SKM-1 (cell line): ENCODE measurements around the gene DNAJC3.
"Not testable (repeated sequence)": the region's sequence is repeated elsewhere in the genome, so short reads cannot be mapped to it uniquely, and the experiment has no call there.

Experiments used
- DNase-seq: peaks from one replicate; lab custom pipeline; 2025; ENCODE audit not compliant: unreplicated experiment; lab: John Stamatoyannopoulos, UW

The DNAJC3 gene

DNA sequence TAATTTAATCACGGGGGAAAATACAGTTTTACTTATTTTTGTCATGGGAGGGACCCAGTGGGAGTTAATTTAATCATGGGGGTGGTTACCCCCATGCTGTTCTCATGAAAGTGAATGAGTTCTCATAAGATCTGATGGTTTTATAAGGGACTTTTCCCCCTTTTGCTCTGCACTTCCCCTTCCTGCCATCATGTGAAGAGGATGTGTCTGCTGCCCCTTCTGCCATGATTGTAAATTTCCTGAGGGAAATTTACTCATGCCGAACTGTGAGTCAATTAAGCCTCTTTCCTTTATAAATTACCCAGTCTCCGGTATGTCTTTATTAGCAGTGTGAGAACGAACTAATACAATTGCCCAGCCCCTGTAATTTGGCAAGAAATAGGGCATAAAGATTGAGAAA, 35.9 kb downstream of the DNAJC3 start:
- DNase-seq = not testable (repeated sequence)

DNA sequence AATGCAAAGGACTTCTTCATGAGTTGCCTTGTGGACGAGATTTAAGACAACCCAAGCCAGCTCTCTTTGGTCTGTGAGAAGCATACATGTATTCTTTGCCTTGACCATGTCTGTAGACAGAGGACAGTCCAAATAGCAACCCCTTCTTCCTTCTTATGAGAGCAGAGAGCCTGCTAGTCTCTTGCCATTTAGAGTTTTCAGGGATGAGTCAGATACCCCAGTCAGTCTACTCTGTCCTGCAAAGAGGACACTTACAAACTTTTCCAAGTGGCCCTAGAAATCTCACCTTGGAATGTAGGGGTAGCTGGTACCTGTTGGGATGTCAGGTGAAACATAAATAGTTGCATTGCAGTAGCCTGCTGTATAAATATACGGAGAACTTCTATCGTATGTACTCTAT, 36.7 kb downstream of the DNAJC3 start:
- no peak for DNase-seq

DNA sequence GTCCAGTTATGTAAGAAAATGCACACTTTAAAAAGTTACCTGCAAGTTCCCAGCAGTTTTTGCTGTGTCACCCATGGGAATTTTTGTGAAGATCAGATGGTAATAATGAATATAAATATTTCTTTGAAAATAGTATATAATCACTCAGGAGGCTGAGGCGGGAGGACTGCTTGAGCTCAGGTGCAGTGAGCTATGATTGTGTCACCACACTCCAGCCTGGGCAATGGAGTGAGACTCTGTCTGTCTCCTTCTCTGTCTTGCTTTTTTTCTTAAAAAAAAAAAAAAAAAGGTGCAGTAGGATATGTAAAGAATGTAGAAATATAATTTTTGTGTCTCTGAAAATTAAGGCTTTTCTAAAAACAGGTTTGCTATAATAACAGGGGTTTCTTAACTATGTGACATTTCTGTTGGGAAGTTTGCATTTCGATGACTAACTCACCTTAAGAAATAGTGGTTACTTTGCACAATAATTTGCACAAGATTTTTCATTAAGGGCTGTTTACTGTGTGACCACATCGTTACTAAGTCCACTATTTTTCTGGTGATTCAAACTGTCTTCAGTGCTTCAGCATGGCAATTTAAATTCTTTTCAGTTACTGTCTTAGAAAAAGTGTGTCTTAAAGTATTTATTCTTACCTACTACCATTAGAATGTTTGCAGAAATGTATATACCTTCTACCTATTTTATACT, 37.3 kb downstream of the DNAJC3 start:
- DNase-seq = peak; percentile 32

DNA sequence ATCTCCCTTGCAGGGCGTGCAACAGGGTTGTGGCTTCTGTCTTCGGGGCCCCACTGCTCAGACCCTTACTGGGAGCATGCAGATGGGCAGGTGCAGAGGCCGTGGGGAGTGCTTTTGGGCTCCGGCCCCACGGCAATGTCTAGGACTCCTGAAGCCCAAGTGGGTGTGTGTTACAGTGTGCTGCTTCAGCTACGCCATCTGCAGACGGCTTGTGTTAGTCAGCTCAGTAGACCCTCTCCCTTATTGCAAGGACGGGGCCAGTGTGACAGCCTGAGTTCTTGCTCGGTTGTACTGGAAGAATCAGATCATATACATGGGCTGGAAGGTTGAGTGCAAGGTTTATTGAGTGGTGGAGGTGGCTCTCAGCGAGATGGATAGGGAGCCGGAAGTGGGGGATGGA, 39.3 kb downstream of the DNAJC3 start:
- DNase-seq = no peak

DNA sequence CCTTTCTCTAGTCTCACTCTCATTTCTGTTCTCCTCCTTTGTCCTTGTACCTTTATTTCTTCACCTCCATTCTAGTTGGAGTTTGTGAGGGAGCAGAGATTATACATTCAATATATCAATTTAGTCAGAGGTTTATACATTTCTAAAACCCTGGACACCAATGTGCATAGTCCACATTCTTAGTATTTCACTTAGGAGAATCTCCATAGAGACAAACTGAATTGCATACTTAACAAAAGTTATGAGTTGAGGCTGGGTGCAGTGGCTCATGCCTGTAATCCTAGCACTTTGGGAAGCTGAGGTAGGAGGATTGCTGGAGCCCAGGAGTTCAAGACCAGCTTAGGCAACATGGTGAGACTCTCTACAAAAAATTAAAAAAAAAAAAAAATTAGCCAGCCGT, 45.3 kb downstream of the DNAJC3 start:
- DNase-seq = no peak

DNA sequence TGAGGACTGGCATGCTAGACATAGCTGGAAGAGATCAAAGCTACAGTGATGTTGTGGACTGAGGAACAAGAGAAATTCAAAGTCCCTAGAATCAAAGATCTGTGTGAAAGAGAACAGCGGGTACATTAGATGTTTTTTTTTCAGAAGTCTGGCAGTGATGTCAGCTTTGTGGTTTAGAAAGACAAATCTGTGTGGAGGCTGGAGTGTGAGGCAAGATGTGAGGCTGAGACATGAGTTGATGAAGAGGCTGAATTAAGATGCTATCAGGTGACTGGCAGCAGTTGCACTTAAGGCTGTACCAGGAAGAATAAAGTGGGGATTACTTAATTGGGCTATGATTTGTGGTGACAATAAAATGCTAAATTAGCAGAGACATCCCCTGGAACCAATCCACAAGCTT, 46.5 kb downstream of the DNAJC3 start:
- DNase-seq = no peak

DNA sequence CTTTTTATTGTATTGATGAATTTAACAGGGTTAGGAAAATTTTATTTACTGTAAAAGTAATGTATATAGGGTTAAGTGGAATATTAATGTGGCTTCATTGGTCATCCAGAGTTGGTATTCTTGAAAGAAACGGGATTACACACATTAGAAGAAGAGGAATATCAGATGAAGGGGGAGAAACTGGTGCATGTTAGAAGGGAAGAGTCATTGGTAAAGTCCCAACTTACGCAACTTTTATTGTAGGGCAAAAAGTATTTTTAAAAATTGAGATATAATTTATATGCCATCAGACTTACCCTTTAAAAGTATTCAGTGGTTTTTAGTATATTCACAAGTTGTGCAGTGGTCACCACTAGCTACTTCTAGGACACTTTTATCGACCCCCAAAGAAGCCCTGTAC, 47.3 kb downstream of the DNAJC3 start:
- DNase-seq = no peak

DNA sequence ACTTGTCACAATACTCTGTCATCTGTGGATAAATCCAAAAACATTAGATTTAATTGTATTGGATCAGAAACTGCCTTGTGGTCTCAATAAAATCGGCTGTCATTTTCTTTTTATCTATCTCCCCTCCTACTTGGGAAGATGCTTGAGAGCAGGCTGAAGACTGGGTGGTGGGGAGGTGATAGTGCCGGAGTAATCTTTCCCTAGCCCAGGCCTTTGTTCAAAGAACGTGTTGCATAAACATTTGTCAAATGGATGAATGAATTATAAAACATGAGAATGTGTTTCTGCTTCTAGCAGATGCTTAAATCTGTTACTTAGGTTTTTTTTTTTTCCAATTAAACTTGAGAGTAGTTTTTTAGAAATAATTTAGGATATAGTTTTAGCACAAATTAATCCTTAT, 49.9 kb downstream of the DNAJC3 start:
- DNase-seq = no peak

DNA sequence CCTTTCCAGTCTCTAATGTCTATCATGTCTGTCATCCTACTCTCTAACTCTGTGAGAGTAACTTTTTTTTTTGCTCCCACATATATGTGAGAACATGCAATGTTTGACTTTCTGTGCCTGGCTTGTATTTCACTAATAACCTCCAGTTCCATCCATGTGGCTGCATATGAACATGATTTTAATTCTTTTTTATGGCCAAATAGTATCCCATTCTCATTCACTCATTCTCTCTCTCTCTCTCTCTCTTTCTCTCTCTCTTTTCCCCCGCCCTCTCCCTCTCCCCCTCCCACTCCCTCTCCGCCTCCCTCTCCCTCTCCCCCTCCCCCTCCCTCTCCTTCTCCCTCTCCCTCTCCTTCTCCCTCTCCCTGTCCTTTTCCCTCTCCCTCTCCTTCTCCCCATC, 52.0 kb downstream of the DNAJC3 start:
- DNase-seq = no peak

DNA sequence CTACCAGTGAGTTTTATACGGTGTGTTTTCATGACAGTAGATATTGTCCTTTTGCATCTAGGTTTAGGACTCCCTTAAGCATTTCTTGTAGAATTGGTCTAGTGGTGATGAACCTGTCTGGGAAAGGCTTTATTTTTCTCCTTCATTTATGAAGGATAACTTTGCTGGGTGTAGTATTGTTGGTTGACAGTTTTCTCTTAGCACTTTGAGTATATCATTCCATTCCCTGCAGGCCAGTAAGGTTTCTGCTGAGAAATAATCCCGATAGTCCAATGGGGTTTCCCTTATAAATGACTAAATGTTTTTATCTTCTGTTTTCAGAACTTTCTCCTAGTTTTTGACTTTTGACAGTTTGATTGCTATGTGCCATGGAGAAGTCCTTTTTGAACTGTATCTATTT, 57.2 kb downstream of the DNAJC3 start:
- no peak for DNase-seq

DNA sequence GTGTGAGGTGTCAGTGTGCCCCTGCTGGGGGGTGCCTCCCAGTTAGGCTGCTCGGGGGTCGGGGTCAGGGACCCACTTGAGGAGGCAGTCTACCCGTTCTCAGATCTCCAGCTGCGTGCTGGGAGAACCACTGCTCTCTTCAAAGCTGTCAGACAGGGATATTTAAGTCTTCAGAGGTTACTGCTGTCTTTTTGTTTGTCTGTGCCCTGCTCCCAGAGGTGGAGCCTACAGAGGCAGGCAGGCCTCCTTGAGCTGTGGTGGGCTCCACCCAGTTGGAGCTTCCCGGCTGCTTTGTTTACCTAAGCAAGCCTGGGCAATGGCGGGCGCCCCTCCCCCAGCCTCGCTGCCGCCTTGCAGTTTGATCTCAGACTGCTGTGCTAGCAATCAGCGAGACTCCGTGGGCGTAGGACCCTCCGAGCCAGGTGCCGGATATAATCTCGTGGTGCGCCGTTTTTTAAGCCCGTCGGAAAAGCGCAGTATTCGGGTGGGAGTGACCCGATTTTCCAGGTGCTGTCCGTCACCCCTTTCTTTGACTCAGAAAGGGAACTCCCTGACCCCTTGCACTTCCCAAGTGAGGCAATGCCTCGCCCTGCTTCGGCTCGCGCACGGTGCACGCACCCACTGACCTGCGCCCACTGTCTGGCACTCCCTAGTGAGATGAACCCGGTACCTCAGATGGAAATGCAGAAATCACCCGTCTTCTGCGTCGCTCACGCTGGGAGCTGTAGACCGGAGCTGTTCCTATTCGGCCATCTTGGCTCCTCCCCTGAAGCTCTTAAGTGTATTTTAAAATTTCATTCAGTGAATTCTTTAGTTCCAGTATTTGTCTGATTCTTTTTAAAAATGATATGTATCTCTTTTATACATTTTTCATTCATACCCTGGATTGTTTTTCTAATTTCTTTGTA, 63.4 kb downstream of the DNAJC3 start:
- not testable (repeated sequence) for DNase-seq

DNA sequence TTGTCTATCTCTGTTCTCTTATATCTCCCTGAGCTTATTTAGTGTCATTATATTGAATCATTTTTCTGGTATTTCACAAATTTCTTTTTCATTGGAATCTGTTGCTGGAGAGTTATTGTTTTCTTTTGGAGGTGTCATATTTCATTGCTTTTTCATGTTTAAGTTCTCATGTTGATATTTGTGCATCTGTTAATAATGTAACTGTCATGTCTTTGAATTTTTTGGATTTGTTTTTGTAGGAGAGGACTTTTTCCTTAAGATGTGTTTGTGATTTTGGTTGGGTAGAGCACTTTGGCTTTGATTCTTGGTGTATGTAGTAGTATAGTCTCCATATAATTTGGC, 64.0 kb downstream of the DNAJC3 start:
- DNase-seq = no peak

DNA sequence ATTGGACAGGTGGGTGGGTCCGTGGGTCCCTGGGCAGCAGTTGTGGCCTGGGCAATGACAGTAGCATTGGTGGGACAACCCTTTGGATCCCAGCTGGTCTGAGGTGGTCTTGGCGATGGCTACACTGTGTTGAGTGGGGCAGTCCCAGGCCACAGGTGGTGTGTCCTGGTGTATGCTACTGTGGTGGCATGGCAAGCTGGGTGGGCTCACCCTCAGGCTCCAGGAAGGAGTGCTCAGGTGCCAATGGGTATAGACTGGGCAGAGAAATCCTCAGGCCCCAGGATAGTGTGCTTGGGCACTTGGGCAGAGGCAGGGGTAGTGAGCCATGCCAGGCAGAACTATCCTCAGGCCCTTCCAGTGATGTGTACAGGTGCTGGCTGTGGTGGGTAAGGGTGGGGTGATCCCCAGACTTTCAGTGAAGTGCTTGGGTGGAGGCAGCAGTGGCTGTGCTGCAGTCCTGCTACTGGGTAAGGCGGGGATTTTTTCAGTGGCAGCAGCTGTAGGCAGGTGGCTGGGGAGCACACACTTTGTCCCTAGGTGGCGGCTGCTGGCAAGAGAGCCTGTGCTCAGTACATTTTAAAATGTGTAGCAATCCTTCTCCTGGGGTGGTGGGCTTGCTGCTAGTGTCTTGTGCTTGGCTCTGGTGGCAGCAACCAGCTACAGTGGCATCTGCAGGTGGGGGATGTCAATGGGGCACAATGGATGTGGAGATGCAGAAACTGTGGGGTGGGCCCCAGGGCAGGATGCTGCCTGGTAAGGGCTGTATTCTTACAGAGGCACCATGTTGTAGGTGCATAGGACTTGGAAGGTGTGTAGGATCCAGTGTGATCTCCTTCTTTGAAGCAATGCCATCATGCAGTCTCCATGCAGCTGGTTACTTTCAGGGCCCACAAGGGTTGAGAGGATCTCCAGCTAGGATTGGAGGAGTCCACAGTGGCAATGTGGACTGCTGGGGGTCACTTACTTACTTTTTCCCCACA, 64.9 kb downstream of the DNAJC3 start:
- no peak for DNase-seq

DNA sequence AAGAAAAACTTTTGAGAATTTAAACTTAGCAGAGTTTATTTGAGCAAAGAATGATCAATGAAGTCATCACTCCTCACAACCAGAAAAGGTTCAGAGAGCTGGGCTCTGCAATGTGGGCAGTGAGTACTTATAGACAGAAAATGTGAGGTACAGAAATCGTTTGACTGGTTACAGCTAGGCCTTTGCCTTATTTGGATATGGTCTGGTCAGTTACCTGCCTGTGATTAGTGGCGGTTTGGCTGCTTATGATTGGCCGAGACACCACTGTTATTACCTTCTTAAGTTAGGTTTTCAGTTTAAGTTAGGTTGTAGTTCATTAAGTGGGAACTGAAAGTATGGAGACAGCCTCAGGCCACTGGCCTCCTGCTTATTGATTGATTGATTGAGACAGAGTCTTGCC, 66.3 kb downstream of the DNAJC3 start:
- no peak for DNase-seq

DNA sequence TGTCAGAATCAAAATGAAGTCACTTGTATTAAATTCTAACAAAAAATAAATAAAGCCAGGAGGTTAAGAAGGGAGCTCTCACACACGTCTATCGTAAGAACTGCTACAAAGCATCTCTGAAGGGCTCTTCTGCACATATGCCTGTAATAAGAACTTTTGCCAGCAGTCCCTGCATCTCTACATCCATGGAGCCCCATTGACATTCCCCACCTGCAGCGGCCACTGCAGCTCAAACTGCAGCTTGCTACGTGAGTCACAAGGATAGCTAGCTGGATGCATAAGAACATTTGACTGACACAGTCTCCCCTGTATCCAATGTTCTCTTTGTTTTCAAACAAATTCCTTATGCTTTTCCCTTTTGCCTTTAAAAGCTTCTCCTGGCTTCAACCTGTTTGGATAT, 68.3 kb downstream of the DNAJC3 start:
- no peak for DNase-seq

DNA sequence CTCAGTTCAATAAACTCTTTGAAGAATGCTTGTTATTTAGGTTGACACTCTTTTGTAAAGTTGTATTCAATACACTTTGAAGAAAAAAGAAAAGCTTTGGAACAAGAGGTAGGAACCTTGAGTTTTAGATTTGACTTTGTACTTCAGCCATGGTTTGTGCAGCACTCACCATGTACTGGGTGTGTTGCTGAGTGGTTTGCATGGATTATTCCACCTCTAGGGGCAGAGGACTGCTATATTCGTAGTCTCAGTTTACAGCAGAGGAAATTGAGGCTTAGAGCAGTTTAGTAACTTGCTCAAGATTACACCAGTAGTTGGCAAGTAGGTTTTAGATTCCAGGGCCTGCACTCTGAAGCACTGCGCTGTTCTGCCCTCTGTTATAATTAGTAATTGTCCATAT, 68.8 kb downstream of the DNAJC3 start:
- DNase-seq = no peak

DNA sequence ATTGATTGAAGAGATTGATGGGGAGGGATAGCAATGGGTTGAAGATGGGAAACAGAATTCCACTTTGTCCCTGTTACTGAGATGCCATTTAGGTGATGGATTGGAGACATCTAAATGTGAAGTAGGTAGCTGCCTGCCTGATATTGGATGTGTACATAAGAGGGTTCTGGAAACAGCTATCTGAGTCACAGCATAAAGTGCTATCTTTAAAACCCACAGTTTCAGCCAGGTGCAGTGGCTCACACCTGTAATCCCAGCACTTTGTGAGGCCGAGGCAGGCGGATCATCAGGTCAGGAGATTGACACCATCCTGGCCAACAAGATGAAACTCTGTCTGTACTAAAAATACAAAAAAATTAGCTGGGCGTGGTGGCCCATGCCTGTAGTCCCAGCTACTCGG, 72.6 kb downstream of the DNAJC3 start:
- DNase-seq = no peak

DNA sequence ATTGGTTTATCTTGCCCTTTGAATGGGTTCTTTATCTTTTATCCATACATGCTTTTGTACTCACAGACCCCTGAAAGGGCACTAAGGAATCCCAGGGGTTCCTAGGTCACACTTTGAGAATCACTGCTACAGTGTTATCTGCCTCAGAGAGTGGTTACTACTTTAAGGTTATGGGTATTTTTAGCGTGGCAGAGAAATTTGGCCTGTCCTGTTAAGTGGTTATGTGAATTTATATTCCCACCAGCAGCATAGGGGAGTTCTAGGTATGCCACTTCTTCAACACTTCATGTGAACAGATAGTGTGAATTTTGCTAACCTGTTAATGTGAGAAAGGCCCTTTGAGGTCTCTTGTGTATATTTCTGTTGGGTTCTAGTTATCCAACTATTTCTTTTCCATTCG, 75.7 kb downstream of the DNAJC3 start:
- no peak for DNase-seq

DNA sequence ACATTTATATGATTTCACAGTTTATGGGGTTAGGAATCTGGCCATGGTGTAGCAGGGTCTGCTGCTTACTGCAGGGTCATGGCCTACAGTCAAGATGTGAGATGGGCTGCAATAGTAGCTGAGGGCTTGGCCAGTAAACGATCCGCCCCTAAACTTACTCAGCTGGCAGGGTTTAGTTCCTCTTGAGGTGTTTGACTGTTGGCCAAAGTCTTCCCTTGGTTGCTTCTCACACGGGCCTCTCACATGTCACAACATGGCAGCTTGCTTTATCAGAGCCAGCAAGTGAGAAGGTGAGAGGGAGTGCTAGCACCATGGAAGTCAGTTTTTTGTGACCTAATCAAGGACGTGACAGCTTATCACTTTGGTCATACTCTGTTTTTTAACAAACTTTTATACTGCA, 77.1 kb downstream of the DNAJC3 start:
- DNase-seq = no peak

DNA sequence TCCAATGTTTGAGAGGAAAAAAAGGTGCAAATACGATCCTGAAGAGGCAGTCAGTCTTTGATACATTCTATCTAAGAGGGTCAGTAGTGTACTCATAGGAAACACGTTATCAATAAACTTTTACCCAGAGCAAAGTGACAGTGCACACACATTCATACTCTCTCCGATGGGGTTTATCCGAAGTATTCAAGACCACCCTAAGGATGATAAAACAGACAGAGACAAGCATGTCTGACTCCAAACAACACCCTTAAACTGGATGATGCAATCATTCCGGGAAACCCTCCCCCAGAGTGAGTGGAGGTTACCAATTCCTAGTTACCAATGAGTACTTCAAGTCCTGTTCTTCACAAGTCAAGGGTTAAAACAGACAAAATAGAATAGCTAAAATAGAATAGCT, 79.1 kb downstream of the DNAJC3 start:
- DNase-seq = no peak

DNA sequence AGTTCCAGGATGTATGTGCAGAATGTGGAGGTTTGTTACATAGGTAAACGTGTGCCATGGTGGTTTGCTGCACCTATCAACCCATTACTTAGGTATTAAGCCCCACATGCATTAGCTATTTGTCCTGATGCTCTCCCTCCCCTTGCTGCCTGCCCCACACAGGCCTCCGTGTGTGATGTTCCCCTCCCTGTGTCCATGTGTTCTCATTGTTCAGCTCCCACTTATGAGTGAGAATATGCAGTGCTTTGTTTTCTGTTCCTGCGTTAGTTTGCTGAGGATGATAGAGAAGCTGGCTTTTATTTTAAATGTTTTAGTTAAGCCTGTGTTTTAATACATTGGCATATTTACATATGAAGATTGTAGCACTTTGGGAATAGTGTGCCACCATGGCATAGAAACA, 85.7 kb downstream of the DNAJC3 start:
- not testable (repeated sequence) for DNase-seq
